Hepatocyte (in vitro differentiated cells): Measurements from ENCODE around the gene IL1R2.

Source experiments
- EZH2 ChIP-seq: fragments of 200-600 bp; sonication (generic); IDR thresholded peaks from 2 replicates; pipeline ENCODE4 v1.6.1; 2016; ENCODE audit warnings: antibody characterized with exemption, mild to moderate bottlenecking, borderline replicate concordance
- EZH2phosphoT487 ChIP-seq: fragments of 200-600 bp; sonication (generic); IDR thresholded peaks from one replicate; pipeline ENCODE4 v1.6.1; 2018; ENCODE audit warnings: antibody characterized with exemption, mild to moderate bottlenecking, low read depth, moderate library complexity; ENCODE audit not compliant: unreplicated experiment, severe bottlenecking
- TF ChIP-seq, protein P1 (sequence below): fragments of 200-600 bp; sonication (generic); IDR thresholded peaks from 2 replicates; pipeline ENCODE4 v1.5.1; 2016; ENCODE audit warnings: antibody characterized with exemption, mild to moderate bottlenecking; ENCODE audit not compliant: poor library complexity

DNA sequence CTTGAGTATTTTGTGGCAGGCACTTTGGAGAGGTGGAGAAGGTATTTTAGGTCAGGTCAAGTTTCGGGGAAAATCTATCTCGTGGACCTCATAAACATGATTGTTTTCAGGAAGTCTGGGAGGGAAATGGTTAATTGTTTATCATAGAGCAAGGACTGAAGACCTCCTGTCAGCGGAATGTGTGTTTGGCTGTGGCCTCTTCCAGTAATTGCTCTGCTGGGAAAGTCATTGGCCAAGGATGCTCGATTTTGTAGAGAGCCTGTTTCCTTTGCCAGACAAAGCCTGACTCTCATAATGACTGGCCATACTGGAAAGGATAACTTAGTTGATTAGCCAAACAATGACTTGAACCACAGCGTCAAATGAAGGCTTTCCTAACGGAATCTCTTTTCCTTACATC, 30.0 kb downstream of the IL1R2 start:
- TF ChIP-seq, protein P1, sequence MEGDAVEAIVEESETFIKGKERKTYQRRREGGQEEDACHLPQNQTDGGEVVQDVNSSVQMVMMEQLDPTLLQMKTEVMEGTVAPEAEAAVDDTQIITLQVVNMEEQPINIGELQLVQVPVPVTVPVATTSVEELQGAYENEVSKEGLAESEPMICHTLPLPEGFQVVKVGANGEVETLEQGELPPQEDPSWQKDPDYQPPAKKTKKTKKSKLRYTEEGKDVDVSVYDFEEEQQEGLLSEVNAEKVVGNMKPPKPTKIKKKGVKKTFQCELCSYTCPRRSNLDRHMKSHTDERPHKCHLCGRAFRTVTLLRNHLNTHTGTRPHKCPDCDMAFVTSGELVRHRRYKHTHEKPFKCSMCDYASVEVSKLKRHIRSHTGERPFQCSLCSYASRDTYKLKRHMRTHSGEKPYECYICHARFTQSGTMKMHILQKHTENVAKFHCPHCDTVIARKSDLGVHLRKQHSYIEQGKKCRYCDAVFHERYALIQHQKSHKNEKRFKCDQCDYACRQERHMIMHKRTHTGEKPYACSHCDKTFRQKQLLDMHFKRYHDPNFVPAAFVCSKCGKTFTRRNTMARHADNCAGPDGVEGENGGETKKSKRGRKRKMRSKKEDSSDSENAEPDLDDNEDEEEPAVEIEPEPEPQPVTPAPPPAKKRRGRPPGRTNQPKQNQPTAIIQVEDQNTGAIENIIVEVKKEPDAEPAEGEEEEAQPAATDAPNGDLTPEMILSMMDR = no peak
- TF ChIP-seq EZH2 = no peak
- no peak for TF ChIP-seq EZH2phosphoT487
